HG03571 (cell line): ENCODE results near the gene PRKACA.
"Not testable (repeated sequence)": the region's sequence is repeated elsewhere in the genome, so short reads cannot be mapped to it uniquely, and the experiment has no call there.

ENCODE experiments used
- ATAC-seq: cut with Tn5 transposase; IDR thresholded peaks from one replicate; pipeline ENCODE4 v1.9.1; 2021; ENCODE audit not compliant: unreplicated experiment

Gene PRKACA

DNA sequence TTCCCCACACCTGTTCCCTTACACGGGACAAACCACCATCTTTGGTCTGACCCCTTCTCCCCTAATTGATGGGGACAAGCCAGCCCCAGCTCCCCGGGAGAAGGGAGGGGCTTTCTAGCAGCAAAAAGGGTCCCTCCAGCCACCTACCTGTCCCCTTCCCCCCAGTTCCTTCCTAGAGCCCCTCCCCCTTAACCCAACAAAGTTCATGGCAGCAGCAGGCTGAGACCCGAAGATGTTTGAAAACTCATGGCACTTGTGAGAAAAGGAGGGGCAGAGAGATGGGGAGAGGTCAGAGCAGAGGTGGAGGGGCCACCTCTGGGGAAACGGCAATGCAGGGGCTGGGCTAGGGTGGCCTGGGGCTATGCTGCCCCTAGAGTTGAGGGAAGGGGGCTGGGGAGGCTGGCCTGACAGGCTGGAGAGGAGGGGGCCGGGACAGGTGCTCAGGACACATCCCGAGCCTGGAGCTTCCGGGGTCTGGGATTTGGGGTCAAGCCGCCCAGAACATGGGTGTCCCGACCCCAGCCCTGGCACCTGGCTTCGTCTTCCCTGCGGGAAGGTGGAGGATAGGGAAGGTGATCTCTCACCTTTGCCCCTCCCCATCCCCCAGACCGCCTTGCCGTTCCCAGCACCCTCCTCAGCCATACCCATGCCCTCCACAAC lies 31.3 kb upstream of the PRKACA start:
- no peak for ATAC-seq

DNA sequence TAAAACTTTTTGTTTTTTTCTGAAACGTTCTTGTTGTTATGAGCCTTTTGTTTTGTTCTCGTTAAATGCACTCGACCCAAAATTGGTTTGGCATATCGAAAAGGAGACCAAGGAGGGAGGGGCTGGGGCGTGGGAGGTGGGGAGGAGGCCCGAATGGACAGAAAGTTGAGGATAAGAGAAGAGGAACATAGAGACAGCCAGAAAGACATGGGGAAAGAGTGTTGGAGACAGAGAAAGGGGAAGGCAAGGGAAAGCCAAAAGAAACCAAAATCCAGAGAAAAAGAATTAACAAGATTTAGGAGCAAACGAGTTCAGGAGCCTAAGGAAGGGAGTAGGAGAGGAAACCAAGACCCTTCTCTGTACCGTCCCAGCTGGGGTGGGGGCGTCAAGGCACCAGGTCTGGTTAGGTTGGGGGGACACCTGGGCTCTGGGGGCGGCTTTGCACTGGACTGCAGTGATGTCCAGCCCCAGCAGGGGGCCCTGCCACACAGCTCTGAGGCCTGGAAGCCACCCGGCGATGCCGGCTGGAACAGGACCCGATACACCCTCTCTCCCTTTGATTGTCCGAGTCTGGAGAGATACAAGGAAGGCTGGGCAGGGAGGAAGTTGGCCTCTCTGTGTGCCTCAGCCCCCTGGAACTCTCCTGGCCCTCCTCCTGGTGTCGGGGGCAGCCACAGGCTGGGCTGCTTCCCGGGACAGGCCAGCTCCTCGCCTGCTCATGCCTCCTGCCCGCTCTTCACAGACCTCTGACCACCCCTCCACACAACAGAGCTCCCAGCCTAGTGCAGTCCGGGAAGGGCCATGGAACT lies 30.4 kb upstream of the PRKACA start:
- ATAC-seq, result no peak

DNA sequence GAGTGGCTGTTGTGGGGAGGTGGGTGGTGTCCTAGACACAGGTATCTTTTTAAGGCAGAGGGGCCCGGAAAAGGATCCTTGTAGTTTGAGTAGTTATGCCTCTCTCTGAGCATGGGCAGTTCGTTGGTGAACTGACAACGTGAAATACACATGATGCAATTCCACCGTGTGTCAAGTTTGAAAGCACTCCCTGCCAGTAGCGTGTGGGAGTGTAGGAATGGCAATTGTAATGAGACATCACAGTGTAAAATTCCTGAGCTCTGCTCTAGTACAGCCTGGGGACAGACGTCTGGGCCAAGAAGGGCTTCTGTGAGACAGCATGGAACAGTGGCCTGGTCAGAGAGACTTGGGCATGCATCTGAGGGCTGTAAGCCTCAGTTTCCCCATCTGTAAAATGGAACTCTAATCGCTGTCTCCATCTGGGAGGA lies 29.2 kb upstream of the PRKACA start:
- no peak for ATAC-seq

DNA sequence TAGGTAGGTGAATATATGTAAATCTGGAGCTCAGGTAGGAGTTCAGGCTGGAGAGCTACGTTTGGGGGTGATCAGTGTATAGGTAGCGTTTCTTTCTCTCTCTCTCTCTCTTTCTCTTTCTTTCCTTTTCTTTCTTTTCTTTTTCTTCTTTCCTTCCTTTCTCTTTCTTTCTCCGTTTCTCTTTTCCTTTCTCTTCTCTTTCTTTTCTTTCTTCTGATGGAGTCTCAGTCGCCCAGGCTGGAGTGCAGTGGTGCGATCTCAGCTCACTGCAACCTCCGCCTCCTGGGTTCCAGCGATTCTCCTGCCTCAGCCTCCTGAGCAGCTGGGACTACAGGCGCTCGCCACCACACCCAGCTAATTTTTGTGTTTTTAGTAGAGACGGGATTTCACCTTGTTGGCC lies 28.6 kb upstream of the PRKACA start:
- not testable (repeated sequence) for ATAC-seq

- no peak for ATAC-seq
Measured at GRCh38 chr19:14145381-14145780, 27.8 kb upstream of the PRKACA start.

DNA sequence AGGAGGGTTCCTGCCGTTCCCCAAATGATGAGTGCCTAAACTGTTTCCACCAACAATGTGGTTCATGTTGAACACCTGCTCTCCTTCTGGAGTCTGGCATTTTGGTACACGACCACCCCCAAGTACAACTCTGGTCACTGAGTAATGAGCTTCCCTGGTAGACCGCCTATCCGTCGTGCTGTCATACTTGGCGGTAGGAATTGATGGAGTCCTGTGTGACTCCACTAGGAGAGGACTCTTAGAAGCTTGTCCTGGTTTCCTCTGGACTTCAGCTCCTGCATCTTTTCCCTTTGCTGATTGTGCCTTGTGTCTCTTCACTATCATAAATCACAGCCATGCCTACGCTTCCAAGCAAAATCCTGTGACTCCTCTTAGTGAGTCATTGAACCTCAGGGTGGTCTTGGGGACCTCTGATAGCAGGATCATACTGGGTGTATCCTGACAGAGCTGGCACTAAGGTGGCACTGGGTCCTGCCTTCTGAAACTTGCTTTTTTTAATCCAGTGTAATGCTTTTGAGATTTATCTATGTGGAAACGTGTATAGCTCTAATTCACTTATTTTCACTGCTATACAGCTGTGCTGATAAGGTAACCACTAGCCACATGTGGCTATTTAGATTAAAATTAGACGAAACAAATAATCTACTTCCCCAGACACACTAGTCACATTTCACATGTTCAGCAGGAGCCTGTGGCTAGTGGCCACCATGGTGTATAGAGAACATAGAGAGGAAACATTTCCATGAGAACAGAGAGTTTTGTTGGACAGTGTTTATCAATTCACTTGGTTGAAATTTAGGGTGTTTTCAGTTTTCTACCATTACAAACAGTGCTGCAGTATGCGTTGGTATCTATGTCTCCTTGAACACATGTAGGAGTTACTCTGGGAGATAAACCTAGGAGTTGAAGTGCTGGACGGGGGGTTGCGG lies 25.0 kb upstream of the PRKACA start:
- no peak for ATAC-seq

DNA sequence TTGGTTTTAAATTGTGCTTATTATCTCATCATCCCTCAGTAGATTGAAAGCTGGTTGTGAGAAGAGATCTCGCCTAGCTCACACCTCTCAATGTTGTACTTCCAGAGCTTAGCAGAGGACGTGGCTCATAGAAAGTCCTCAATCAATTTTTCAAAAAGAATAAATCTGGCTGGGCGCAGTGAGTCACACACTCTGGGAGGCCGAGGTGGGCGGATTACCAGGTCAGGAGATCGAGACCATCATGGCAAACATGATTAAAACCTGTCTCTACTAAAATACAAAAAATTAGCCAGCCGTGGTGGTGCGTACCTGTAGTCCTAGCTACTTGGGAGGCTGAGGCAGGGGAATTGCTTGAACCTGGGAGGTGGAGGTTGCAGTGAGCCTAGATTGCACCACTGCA lies 23.5 kb upstream of the PRKACA start:
- ATAC-seq, result no peak

- ATAC-seq, result no peak
Measured at GRCh38 chr19:14139944-14140343, 22.4 kb upstream of the PRKACA start.

- ATAC-seq, result no peak
Measured at GRCh38 chr19:14138576-14139265, 21.2 kb upstream of the PRKACA start.

DNA sequence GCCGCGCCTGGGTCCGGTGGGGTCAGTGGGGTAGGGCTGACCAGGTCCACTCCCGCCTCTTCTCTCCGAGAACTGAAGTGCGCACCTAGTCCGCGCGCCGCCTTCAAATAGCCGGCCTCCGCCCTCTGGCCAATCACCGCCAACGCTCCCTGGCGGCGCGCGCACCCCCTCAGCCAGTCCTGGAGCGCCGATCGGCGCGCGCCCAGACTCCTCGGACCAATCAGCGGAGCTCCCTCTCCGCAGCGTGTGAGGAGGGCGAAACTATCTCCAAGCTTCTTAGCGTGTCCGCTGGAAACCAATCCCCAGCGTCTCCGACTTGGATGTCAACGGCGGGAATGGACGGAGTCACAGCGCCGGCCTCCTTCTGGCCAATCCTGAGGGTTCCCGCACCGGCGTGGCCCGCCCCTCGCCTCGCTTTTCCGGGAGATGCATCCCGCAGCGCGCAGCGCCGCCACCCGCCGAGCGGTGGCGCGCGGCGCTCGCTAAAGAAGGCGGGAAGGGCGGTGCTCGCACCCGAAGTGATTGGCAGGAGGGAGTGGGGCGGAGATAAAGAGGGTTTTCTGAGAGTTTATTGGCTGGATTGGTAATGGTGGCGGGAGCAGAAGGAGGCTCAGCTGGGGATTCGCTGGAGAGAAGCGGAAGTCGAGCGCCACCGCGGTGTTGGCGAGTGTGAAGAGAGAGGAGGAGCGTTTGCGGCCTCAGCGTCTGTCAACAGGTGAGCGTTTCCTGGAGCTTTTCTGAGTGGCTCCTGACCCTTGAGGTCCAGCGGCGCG lies 19.1 kb upstream of the PRKACA start, which contains the start of gene ASF1B:
TSS of gene ASF1B (minus strand) at position 81 of the 773 bp plus-strand sequence. CDS start 133 bp downstream, outside the sequence.
- ATAC-seq, result peak; percentile 74

DNA sequence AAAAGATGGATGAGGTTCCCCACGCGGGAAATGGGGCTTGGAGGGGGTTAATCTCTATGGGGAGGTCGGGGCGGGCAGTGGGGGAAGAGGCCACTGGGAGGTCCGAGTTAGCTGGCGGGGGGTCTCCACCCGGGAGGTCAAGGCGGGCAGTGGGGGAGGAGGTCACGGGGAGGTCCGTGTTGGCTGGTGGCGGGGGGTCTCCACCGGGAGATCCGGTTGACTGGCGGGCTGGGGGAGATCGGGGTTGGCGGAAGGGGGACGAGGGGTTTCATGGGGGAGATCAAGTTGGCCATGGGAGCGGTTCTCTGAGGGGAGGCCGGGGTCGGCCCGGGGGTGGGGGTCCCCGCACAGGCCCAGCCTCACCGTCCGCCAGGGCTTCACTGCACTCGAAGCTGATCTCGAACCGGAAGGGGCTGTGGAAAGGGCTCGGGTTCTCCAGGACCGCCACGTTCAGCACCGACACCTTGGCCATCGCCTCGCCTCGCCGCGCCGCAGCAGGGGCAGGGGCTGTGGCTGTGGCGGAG lies 18.5 kb upstream of the PRKACA start:
- ATAC-seq, result peak; percentile 3

DNA sequence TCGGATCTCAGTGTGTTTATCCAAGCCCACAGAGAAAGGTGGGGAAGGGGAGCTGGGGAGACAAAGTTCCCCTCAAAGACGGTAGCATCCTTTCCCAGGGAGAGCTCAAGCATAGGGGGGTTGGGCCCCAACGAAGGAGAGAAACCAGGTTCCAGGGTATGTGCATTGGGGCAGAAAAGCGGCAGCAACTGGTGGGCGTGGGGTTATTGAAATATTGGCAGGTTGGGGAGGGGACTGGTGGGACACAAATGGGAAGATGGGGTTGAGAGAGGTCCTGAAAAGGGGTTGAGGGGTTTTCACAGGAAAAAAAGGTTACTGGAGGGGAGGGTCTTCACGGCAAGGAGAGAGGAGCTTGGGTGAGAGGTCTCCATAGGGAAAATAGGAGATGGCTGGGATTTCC lies 17.8 kb upstream of the PRKACA start:
- no peak for ATAC-seq

GRCh38 chr19:14127929-14128509 lies 10.5 kb upstream of the PRKACA start:
- ATAC-seq, result no peak

GRCh38 chr19:14127176-14127575 lies 9.6 kb upstream of the PRKACA start:
- ATAC-seq, result no peak

DNA sequence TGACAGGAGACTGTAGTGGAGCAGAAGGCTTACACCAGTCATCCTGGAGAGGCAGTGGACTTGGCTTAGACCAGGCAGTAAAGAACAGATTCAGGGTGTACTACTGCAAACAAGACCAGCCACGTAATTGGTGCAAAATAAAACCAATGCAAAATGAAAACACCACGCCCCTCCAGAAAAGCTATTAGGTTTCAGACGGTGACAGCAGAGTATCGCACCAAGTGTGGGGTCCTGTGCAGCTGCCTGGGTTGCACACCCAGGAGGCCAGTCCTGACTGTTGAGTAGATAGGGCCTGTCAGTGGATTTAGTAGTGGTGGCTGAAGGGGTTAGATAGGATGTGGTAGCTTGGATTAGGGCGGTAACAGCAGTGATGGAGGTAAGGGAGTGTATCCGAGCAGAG lies 5.4 kb upstream of the PRKACA start:
- no peak for ATAC-seq

DNA sequence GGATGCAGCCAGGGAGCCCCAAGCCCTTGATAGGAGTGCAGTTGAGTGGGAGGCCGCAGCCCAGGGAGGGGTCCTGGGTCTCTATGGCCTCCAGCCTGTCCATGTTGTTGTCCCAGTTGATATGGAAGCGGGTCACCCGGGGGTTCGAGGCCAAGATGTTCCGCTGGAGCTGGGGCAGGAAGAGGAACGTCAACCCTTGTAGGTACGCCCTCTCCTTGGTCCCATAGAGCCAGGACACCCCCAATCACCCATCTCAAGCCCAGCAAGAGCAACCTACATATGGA lies 2.9 kb upstream of the PRKACA start:
- no peak for ATAC-seq

- no peak for ATAC-seq
Measured at GRCh38 chr19:14119644-14120496, 2.3 kb upstream of the PRKACA start.

DNA sequence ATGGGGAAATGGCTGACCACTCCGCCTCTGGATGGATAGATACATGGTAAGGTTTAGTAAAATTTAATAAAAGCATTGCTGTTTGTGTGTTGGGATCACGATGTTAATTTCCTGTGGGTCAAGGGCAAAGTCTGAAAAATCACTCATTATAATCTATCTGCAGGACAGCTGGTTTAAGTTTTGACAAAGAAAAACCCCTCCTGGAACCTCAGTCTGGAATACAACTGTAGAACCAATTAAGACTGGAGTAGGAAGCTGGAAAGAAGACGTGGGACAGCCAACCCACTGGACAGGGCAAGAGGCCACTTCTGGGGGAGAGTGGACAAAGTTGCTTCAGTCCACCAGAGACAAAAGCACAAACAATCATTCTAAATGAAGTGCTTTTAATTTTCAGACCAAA lies 1.6 kb upstream of the PRKACA start:
- ATAC-seq, result no peak
